ENCODE results near the gene HHATL. TPM values are rescaled to one million over a fixed set of nuclear protein-coding genes. Genes with fewer than 3 reads are reported as not detected.

Gene HHATL
- total RNA-seq, 1 donor from 2014 or later: not detected

DNA sequence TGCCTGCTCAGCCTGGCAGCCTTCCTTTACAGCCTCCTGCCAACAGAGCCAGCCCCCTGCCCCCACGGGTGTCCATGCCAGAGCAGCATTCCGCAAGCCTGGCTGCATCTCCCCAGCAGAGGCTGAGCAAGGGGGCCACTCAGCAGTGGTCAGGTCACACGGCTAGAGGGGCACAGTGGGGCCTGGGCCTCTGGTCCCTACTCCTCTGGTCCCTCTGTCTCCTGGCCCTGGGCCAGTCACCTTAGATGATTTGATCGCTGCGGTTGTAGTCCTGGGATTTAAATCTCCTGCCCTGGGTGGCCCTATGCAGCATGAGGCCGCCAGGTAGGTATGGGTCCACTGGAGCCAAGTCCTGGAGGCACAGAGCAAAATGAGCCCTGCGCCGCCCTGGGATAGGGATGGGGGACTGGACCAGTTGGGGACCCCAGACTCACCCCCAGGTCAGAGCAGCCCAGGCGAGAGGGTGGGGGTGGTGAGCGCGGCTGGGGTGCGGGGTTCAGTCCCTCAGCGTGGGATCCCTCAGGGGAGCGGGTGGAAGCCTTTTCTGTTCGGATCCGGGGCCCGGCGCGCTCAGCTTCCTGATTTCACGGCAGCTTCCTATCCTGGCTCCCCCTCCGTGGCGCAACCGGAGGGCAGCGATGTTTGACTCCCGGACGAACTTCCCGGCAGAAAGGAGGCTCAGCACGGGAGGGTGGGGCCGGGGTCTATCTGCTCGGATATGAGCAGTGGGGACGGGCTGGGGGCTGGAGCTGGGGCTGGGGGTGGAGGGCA, 48.9 kb downstream of the HHATL start, which contains the start of gene ZBTB47:
Gene ZBTB47, plus strand, starts transcription at position 138 of the 771 bp plus-strand sequence. CDS start 4,659 bp downstream, outside the sequence.
- DNase-seq (ENCODE audit: low read depth in 2 of 2): peak; percentile 33 to 46

DNA sequence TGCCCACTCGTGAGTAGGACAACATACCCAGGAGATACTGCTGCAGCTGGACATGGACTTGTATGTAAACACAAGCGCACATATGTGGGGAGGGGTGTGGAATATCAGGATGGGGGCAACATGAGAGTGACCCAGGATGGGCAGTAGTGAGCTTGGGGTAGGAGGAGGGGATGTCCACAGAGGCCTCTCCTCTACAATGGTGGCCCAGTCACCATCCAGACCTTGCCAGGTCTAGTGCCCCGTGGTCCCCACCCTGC, 49.4 kb downstream of the HHATL start:
- DNase-seq (ENCODE audit: low read depth in 2 of 2): no peak

GRCh38 chr3:42652611-42653302, 49.8 kb downstream of the HHATL start:
- DNase-seq (ENCODE audit: low read depth in 2 of 2): peak; percentile 70 to 86

DNA sequence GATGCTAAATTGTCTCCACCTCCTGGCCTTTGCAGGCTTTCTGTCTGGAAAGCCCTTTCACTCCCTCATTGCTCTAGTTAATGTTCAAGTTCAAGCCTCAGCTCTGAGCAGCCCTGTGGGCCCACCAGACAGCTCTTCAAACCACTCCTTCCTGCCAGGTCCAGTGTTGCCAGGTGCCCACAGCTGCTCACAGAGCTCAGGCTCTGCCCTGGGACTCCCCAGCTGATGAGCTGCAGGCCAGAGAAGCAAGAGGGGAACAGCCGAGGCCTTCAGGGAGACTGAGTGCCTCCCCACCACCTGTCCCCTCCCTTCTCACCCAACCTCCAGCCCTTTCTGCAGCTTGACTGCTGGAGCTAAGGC, 50.4 kb downstream of the HHATL start:
- no peak for DNase-seq (ENCODE audit: low read depth in 2 of 2)

DNA sequence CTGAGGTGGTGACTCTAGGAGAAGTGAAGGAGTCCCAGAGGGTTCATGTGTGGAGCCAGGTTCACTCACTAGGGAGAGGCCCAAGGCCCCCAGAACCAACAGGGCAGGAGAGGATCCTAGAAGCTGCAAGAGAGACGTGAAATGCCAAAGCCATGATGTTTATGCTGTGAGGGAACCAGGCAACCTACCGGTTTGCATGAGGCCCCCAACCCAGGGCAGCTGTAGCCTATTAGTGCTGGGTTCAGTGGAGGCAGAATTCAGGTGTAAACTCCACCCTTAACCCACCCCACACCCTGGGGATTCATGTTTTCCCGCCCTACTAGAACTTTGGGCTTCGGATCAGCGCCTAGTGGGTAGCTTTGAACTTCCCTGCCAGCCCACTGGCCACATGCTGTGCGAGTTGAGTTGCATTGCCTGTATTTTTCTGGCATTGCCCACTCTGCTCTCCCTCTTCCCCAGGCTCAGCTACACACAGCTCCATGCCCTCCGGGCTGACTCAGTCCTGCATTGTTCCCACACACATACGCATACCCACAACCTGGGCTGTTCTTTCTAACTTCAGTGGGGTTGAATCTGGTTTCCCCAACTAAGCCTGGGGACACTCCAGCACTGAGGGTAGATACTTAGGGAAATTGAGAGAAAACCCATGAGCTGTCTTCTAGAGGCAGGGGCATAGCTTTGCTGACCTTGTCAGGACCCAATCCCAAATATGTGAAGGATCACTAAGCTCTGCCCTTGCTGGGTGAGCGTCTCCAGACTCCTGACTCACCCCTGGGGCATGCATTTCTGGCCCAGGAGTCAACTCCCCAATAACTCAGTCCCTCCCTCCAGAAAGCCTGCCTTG, 51.1 kb downstream of the HHATL start:
- DNase-seq (ENCODE audit: low read depth in 2 of 2): no peak

GRCh38 chr3:42649783-42650182, 52.8 kb downstream of the HHATL start:
- no peak for DNase-seq (ENCODE audit: low read depth in 2 of 2)

- no peak for DNase-seq (ENCODE audit: low read depth in 2 of 2)
These were observed 53.6 kb downstream of the HHATL start for GRCh38 chr3:42649006-42649405.

- DNase-seq (ENCODE audit: low read depth in 2 of 2): no peak
These were observed 54.7 kb downstream of the HHATL start for GRCh38 chr3:42647821-42648459.

Other genes starting within 250 kb of the HHATL start
- gene VIPR1, start 200.2 kb downstream of the HHATL start, total RNA-seq: under 0.01 TPM in 1 of 2 replicates, not detected in the other
- 63.6 and 95.6 TPM in 2 replicates for gene SEC22C, start 120.8 kb downstream of the HHATL start, total RNA-seq
- 27.9 and 35.3 TPM in 2 replicates for gene SS18L2, start 111.9 kb downstream of the HHATL start, total RNA-seq
- 27.0 and 46.0 TPM in 2 replicates for gene NKTR, start 102.1 kb downstream of the HHATL start, total RNA-seq
- gene ZBTB47, start 49.1 kb downstream of the HHATL start, total RNA-seq: 9.8 and 23.6 TPM in 2 replicates
- not detected in 2 replicates for gene KLHL40, start 17.3 kb downstream of the HHATL start, total RNA-seq
- 0.20 and 0.22 TPM in 2 replicates for gene CCDC13, start 70.5 kb upstream of the HHATL start, total RNA-seq
- gene HIGD1A, start 101.7 kb upstream of the HHATL start, total RNA-seq: 93.5 and 95.5 TPM in 2 replicates
- 4.8 and 71.4 TPM in 2 replicates for gene ACKR2, start 106.6 kb upstream of the HHATL start, total RNA-seq
- gene CYP8B1, start 173.1 kb upstream of the HHATL start, total RNA-seq: not detected in 2 replicates
- gene ZNF662, start 203.3 kb upstream of the HHATL start, total RNA-seq: 0.44 and 1.8 TPM in 2 replicates

Data from lung microvascular endothelial cell (primary cell).